ENCODE measurements around the gene MBD3L5. TPM values are rescaled to one million over a fixed set of nuclear protein-coding genes. Genes with fewer than 3 reads are reported as not detected.

The MBD3L5 gene
- total RNA-seq, 1 donor = not detected

DNA sequence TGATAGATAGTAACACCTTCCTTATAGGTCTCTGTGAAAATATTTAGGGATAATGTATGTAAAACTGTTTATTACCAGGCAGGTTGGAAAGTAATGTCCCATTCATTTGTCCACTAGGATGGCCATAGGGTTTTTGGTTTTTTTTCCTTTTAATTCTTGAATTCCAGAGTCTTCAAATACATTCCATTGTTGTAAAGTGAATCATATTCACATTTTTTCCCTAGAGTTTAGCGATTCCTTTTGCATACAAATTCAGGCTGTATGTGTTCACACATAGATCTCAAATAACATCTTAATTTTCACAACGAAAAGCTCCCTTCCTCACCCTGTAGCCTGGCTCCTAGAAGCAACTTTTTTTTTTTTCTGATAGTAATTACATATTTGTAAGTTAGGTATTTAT lies 37.3 kb downstream of the MBD3L5 start:
- peaks cover 11% of the 10 kb centered on the region for H3K4me1 ChIP-seq (ENCODE audit: insufficient read depth, low read length)
- H3K9me3 ChIP-seq (ENCODE audit: low read depth, low read length) = no peaks in the 10 kb centered on the region
- H3K27me3 ChIP-seq (ENCODE audit: insufficient read depth, low read length) = no peaks in the 10 kb centered on the region
- no peak overlapping the region for H3K4me3 ChIP-seq (ENCODE audit: low read length)

DNA sequence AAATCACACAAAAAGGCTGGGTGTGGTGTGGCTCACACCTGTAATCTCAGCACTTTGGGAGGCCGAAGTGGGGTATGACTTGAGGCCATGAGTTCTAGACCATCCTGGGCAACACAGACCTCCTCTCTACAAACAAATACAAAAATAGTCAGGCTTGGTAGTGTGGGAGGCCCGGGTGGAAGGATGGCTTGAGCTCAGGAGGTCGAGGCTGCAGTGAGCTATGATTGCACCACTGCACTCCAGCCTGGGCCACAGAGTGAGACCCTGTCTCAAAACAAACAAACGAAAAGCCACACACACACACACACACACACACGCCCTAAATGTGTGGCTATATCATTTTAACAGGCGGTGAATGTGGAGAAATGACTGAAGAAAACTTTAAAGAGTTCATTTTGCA lies 38.2 kb downstream of the MBD3L5 start:
- Histone ChIP-seq H3K9me3 (ENCODE audit: low read depth, low read length) (no peaks in the 10 kb centered on the region), H3K4me1 (ENCODE audit: insufficient read depth, low read length) (peaks cover 11% of the 10 kb centered on the region), H3K4me3 (ENCODE audit: low read length) (no peak overlapping the region), H3K27me3 (ENCODE audit: insufficient read depth, low read length) (no peaks in the 10 kb centered on the region)

DNA sequence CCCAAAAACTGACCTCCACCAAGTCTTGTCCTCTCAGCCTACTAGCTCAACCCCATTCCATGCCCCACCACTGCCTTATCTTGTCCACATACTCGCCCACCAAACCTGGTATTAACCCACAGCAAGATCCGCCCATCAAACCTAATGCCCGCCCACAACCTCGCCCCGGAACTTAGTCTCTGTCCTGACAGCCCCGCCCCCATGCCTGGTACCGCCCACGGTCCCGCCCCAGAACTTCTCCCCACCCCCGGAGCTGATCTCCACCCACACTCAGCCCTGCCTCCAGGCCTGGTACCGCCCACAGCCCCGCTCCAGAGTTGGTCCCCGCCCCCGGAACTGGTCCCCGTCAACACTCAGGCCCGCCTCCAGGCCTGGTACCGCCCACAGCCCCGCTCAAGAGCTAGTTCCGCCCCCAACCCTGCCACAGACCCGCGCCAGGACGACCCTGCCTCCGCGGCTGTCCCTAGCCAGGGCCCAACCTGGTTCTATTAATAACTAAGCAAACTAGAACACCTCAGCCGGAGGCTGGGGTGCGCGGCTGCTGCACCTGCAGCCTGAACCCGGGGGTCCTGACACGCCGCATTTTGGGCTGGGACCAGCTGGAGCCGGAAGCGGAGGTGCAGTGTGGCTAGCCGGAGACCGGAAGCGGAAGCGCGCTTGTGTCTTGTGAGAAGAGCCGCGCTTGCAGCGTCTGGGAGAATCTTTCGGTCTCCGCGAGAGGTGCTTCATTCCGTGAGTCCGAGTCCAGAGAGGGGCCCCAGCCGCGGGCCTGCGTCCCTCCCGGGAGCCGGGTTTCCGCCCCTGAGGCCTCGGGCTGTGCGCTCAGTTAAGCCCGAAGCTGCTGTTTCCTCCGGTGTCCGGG lies 38.9 kb downstream of the MBD3L5 start, which contains the start of gene ZNF557:
Gene ZNF557, plus strand, starts transcription at position 662 of the 862 bp plus-strand sequence. CDS start 5,372 bp downstream, outside the sequence.
- Histone ChIP-seq H3K4me1 (ENCODE audit: insufficient read depth, low read length) (peaks cover 11% of the 10 kb centered on the region), H3K27me3 (ENCODE audit: insufficient read depth, low read length) (no peaks in the 10 kb centered on the region), H3K4me3 (ENCODE audit: low read length) (peak within 1 kb of the TSS; percentile 94), H3K9me3 (ENCODE audit: low read depth, low read length) (no peaks in the 10 kb centered on the region)

DNA sequence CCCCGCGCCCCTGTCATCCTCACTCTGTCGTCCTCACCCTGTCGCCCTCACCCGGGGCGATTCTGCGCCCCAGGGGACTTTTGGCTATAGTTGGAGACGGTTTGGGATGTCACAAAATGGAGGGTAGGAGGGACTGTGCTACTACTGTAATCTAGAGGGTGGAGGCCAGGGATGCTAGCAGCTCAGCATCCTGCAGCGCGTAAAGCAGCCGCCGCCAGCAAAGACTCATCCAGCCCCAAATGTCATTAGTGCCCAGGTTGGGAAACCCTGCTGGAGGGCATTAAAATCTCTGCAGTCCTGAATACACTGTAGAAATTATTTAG lies 39.5 kb downstream of the MBD3L5 start:
- peaks cover 11% of the 10 kb centered on the region for H3K4me1 ChIP-seq (ENCODE audit: insufficient read depth, low read length)
- H3K27me3 ChIP-seq (ENCODE audit: insufficient read depth, low read length) = no peaks in the 10 kb centered on the region
- H3K9me3 ChIP-seq (ENCODE audit: low read depth, low read length) = no peaks in the 10 kb centered on the region
- H3K4me3 ChIP-seq (ENCODE audit: low read length) = peak overlapping the region; percentile 94

DNA sequence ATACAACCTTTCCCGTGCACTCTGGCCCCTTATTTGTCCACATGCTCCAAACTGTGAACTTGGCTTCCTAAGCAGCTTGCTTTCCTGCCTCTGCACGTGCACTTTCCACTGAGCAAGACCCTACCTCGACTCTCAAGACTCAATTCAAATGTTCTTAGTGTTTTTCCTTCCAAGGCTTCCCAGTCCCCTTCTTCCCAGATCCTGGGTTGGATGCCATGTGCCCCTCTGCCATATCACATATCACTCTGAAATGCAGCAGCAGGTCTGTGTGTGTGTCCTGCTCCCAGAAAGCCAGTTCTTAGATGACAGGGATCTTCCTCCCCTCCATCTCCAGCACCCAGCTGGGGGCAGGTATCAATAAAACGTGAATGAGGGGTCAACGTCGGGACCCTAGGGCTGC lies 42.2 kb downstream of the MBD3L5 start:
- no peak overlapping the region for H3K4me3 ChIP-seq (ENCODE audit: low read length)
- peaks cover 5% of the 10 kb centered on the region for H3K9me3 ChIP-seq (ENCODE audit: low read depth, low read length)
- H3K4me1 ChIP-seq (ENCODE audit: insufficient read depth, low read length) = peaks cover 11% of the 10 kb centered on the region
- no peaks in the 10 kb centered on the region for H3K27me3 ChIP-seq (ENCODE audit: insufficient read depth, low read length)

DNA sequence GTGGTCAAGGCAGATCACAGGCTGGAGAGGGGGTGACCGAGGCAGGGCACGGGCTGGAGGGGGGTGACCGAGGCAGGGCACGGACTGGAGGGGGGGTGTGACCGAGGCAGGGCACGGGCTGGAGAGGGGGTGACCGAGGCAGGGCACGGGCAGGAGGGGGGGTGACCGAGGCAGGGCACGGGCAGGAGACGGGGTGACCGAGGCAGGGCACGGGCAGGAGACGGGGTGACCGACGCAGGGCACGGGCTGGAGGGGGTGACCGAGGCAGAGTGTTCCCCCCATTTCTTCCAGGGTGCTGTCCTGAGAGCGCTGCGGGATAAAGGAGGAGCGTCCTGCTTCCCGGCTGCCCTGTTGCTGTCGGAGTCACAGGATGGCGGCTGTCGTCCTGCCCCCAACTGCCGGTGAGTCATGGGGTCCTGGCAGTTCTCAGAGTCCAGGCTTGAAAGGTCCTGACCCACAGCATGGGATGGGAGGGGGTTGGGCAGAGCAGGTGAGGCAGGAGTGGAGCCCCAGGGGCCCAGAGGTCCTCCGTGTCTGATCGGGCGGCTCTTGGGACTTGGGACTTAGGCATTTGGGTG lies 44.4 kb downstream of the MBD3L5 start:
- Histone ChIP-seq H3K4me3 (ENCODE audit: low read length) (no peak overlapping the region), H3K27me3 (ENCODE audit: insufficient read depth, low read length) (no peaks in the 10 kb centered on the region), H3K9me3 (ENCODE audit: low read depth, low read length) (peaks cover 26% of the 10 kb centered on the region)

DNA sequence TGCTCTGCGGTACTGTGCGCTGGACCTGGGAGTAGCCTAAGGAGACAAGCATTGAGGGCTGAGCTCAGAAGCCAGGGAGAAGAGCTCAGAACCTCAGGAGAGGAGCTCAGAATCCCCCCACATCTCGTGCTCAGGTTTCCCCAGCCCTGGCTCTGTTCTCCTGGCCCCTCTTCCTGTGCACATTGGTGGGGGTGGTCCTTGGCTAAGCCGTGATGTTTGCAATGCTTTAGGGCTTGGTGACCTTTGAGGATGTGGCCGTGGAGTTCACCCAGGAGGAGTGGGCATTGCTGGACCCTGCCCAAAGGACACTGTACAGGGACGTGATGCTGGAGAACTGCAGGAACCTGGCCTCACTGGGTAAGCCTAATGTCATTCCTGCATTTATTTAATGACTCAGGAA lies 45.8 kb downstream of the MBD3L5 start:
- Histone ChIP-seq H3K4me3 (ENCODE audit: low read length) (no peak overlapping the region), H3K27me3 (ENCODE audit: insufficient read depth, low read length) (no peaks in the 10 kb centered on the region), H3K9me3 (ENCODE audit: low read depth, low read length) (peaks cover 39% of the 10 kb centered on the region), H3K4me1 (ENCODE audit: insufficient read depth, low read length) (no peaks in the 10 kb centered on the region)

More for the DNA sequence above, 44.4 kb downstream of the MBD3L5 start:
- peaks cover 11% of the 10 kb centered on the region for H3K4me1 ChIP-seq (ENCODE audit: insufficient read depth, low read length)

DNA sequence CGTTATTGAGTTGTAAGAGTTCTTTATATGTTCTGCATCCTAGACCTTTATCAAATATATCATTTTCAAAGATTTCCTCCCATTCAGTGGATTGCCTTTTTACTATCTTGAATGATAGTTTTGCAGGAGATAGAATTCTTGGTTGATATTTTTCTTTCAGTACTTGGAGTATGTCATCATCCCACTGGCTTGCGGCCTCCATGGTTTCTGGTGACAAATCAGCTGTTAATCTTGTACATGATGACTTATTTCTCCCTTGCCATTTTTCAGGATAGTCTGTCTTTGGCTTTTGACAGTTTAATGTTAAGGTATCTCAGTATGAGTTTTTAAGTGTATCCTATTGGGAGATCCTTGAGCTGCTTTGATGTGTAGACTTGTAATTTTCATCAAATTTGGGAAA lies 47.6 kb downstream of the MBD3L5 start:
- no peaks in the 10 kb centered on the region for H3K27me3 ChIP-seq (ENCODE audit: insufficient read depth, low read length)
- H3K4me3 ChIP-seq (ENCODE audit: low read length) = no peak overlapping the region
- H3K9me3 ChIP-seq (ENCODE audit: low read depth, low read length) = peaks cover 58% of the 10 kb centered on the region
- H3K4me1 ChIP-seq (ENCODE audit: insufficient read depth, low read length) = no peaks in the 10 kb centered on the region

Other genes with a start within 250 kb of the MBD3L5 start
- gene ADGRE1, start 143.0 kb upstream of the MBD3L5 start, total RNA-seq = 15.4 TPM
- gene MBD3L2B, start 9.1 kb upstream of the MBD3L5 start, total RNA-seq = not detected
- not detected for gene MBD3L4, start 9.6 kb downstream of the MBD3L5 start, total RNA-seq
- not detected for gene MBD3L2, start 18.7 kb downstream of the MBD3L5 start, total RNA-seq
- gene MBD3L3, start 28.1 kb downstream of the MBD3L5 start, total RNA-seq = not detected
- 25.6 TPM for gene ZNF557, start 39.1 kb downstream of the MBD3L5 start, total RNA-seq